AG08395 (cell line): Measurements from ENCODE around the gene DLG1.

Source experiments
- DNase-seq: peaks from one replicate; pipeline ENCODE4 v3.0.0; 2012; ENCODE audit warnings: mixed read lengths, low spot score

The DLG1 gene

GRCh38 chr3:197317250-197317963, 19.0 kb upstream of the DLG1 start:
- DNase-seq, result peak; percentile 73

- DNase-seq, result no peak
Observed at GRCh38 chr3:197312431-197312830, 14.0 kb upstream of the DLG1 start.

DNA sequence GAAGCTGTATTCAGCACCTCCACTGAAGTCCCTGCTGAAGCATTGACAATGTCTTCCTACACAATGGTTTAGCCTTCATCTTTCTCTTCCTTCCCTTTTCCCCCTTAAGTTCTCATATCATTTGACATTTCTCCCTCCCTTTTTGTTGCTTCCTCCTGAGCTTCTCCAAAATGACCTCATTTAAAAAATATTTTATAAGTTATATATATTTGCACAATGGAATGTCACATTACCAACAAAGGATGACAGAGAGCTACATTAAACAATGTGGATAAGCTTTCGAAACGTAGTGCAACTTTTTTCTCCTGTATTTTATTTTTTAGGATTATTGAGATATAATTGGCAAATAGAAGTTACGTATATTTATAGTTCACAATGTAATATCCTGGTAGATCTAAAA, 13.2 kb upstream of the DLG1 start:
- DNase-seq, result no peak

- peak; percentile 84 for DNase-seq
Observed at GRCh38 chr3:197309528-197310361, 11.3 kb upstream of the DLG1 start.

DNA sequence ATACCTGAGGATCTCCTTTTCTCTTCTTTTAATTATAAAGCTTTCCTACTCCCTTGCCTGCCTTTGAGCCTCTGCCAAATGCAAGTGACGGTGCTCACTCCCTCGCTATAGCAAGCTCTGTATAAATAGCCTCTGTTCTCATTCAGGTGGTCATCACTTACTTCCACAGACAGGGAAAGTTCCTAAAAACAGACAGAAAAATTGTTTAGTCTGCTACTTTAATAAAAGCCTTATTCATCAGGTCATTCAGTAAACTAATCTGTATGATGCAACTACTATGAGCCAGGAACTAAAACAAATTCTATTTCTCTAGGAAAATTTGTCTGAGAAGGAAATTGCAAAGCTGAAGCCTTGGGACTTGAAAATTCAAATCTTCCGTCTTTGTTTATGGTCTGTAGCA, 10.2 kb upstream of the DLG1 start:
- DNase-seq, result peak; percentile 42

GRCh38 chr3:197306374-197307086, 8.1 kb upstream of the DLG1 start:
- no peak for DNase-seq

- DNase-seq, result peak; percentile 43
Observed at GRCh38 chr3:197305854-197306253, 7.4 kb upstream of the DLG1 start.

GRCh38 chr3:197303452-197303851, 5.0 kb upstream of the DLG1 start:
- DNase-seq, result no peak

DNA sequence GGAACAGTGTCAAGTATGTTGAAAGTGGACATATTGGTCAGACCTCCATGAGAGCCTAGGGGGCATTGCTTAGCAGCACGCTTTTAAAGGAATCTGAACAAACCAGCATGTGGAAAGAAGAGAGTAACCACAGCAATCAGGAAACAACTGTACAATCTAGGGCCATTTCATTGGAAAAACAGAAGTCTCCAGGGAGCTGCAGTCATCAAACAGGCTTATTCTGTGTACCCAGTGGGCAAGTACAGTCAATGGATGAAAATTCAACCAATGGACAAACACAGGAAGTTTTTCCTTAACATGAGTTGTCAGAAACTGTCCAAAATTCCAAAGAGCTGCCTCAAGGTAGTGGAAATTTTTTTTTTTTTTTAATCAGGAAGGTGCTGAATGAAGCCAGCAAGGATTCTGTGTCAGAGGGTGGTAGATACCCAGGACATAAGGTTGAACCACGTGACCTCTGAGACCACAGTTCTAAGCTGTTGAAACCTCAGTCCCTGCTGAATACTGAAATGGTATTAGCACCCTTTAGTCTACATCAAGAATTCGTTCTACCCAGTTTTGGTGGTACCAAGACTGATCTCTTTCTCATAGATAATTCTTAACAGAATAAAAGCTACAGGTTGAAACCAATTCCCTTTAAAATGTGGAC, 4.4 kb upstream of the DLG1 start:
- DNase-seq, result peak; percentile 70

GRCh38 chr3:197302033-197302432, 3.6 kb upstream of the DLG1 start:
- DNase-seq, result no peak

DNA sequence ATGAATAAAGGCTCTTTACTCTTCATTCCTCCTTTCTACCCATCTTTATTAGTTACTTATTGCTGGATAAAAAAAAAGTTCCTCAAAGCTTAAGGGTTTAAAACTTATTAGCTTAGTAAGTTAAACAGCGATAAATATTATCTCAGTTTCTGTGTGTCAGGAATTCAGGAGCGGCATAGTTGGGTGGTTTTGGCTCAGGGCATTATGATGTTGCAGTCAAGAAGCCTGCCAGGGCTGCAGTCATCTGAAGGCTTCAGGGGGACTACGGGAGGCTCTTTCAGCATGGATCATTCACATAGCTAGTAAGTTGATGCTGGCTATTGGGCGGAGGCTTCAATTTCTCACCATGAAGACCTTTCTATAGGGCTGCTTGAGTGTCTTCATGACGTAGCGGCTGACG, 1.9 kb upstream of the DLG1 start:
- no peak for DNase-seq

DNA sequence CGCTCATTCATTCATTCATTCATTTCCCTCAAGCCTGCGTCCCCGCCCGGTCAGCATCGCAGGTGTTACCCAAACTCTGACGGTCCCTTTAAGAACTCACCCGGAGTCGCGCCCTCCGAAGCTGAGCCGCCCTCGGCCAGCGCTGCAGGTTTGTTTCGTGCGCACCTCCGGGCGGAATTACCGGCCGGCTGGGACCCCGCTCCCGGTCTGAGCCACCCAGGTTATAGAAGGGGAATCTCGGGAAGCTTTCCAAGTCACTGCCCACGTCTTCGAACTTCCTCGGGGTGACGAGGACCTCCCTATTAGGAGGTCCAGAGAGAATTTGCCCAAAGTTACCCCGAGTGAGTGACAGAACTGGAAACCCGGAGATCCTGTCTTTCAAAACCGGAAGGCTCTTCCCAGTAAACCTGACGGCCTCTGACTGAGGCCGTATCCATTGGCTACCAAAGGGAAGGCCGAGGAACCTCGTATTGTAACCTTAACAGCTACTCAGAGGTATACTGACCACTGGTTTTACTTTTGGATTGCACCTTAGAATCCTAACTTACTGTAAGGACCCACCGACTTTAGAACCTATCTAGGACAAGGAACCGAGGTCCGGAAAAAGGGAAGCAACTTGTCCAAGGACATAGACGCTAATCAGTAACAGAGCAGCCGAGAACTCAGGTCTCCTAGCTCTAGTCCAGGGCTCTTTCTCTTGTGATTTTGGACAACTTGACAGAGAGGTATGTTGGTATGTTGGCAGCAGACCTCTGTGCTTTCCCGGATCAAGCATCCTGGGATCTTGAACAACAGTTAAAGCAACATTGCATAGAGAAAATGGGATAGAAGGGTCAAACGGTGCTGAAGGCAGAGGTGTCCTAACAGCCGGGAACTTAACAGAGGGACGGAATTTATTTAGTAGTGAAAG, 788 bp upstream of the DLG1 start:
- no peak for DNase-seq

GRCh38 chr3:197297476-197298340, 704 bp downstream of the DLG1 start:
- DNase-seq, result peak; percentile 93

- no peak for DNase-seq
Observed at GRCh38 chr3:197297002-197297401, 1.4 kb downstream of the DLG1 start.

DNA sequence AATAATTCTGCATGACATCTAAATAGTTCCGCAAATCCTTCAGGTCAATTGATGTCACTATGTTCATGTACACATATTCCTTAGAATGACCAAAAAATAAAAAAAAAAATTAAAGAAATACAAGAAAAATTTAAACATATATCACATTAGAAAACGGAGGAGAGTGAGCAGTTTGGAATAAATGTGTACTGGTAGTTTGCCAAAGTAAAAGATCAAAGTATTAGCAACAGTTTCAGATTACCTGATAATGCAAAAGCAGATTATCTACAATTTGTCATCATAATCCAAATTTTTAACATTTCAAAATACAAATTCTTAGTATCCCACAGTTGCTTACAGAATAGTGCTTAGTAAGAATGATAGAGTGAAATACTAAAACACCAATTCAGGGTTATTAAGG, 1.9 kb downstream of the DLG1 start:
- DNase-seq, result no peak

- no peak for DNase-seq
Observed at GRCh38 chr3:197295871-197296270, 2.5 kb downstream of the DLG1 start.

GRCh38 chr3:197293605-197294237, 4.7 kb downstream of the DLG1 start:
- no peak for DNase-seq

DNA sequence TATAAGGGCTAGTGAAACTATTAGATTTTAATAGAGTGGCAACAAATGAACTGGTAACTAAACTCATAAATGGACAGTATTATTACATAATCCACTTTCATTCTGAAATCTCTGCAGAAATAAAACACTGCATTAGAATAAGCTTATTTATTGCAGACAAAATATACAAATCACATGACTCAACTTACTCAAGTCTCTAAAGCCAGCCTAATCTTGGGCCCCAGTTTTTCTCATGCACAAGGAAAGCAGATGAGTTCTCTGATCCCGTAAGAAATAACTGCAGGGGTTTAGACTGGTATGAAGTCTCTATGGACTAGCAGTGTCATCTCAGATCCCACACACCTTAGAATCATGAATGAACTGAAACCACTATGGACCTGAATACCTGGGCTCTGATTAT, 5.8 kb downstream of the DLG1 start:
- DNase-seq, result no peak

- DNase-seq, result no peak
Observed at GRCh38 chr3:197292083-197292646, 6.2 kb downstream of the DLG1 start.
